HEK293 (cell line): ENCODE data around the gene TPRN.
A peak's percentile ranks its signal among the peaks of the same experiment; 100 is the strongest.

Experiments used
- GFI1B ChIP-seq: fragments of 450-650 bp; formaldehyde crosslinking; IDR thresholded peaks from 2 replicates; pipeline ENCODE4 v1.5.1; 2016; ENCODE audit warnings: missing biosample characterization, missing genetic modification characterization
- KLF1 ChIP-seq: fragments of 450-650 bp; formaldehyde crosslinking; IDR thresholded peaks from 2 replicates; pipeline ENCODE4 v1.5.1; 2016; ENCODE audit warnings: missing biosample characterization, missing genetic modification characterization
- KLF10 ChIP-seq: fragments of 450-650 bp; IDR thresholded peaks from 2 replicates; pipeline ENCODE4 v1.5.1; 2018; ENCODE audit warnings: missing biosample characterization, mild to moderate bottlenecking, missing genetic modification characterization
- KLF7 ChIP-seq: fragments of 450-650 bp; formaldehyde crosslinking; IDR thresholded peaks from 2 replicates; pipeline ENCODE4 v1.5.1; 2016; ENCODE audit warnings: missing biosample characterization, missing genetic modification characterization, borderline replicate concordance
- KLF8 ChIP-seq: fragments of 450-650 bp; formaldehyde crosslinking; IDR thresholded peaks from 2 replicates; pipeline ENCODE4 v1.5.1; 2016; ENCODE audit warnings: missing biosample characterization, missing genetic modification characterization
- MZF1 ChIP-seq: fragments of 450-650 bp; formaldehyde crosslinking; IDR thresholded peaks from 2 replicates; pipeline ENCODE4 v1.5.1; 2017; ENCODE audit warnings: missing biosample characterization, missing genetic modification characterization, borderline replicate concordance
- OSR2 ChIP-seq: fragments of 450-650 bp; formaldehyde crosslinking; IDR thresholded peaks from 2 replicates; pipeline ENCODE4 v1.5.1; 2016; ENCODE audit warnings: missing biosample characterization, missing genetic modification characterization
- OVOL3 ChIP-seq: fragments of 450-650 bp; formaldehyde crosslinking; IDR thresholded peaks from 2 replicates; pipeline ENCODE4 v1.5.1; 2016; ENCODE audit warnings: missing biosample characterization, missing genetic modification characterization
- PRDM10 ChIP-seq: fragments of 450-650 bp; formaldehyde crosslinking; IDR thresholded peaks from 2 replicates; pipeline ENCODE4 v1.5.1; 2016; ENCODE audit warnings: missing biosample characterization, missing genetic modification characterization
- SETDB1 ChIP-seq: IDR thresholded peaks from one replicate; pipeline ENCODE4 v1.6.1; 2017; ENCODE audit warnings: mild to moderate bottlenecking, low read length, moderate library complexity, mixed read lengths; ENCODE audit not compliant: insufficient read length
- SP2 ChIP-seq: fragments of 450-650 bp; formaldehyde crosslinking; IDR thresholded peaks from 2 replicates; pipeline ENCODE4 v1.5.1; 2016; ENCODE audit warnings: missing biosample characterization, missing genetic modification characterization
- SP7 ChIP-seq: fragments of 450-650 bp; formaldehyde crosslinking; IDR thresholded peaks from 2 replicates; pipeline ENCODE4 v1.5.1; 2016; ENCODE audit warnings: missing biosample characterization, missing genetic modification characterization
- ZBTB21 ChIP-seq: fragments of 450-650 bp; formaldehyde crosslinking; IDR thresholded peaks from 2 replicates; pipeline ENCODE4 v1.5.1; 2017; ENCODE audit warnings: missing biosample characterization, missing genetic modification characterization
- ZNF140 ChIP-seq: fragments of 450-650 bp; formaldehyde crosslinking; IDR thresholded peaks from 2 replicates; pipeline ENCODE4 v1.5.1; 2016; ENCODE audit warnings: missing biosample characterization, missing genetic modification characterization
- ZNF155 ChIP-seq: fragments of 450-650 bp; formaldehyde crosslinking; IDR thresholded peaks from 2 replicates; pipeline ENCODE4 v1.5.1; 2016; ENCODE audit warnings: missing biosample characterization, missing genetic modification characterization
- ZNF24 ChIP-seq: fragments of 450-650 bp; formaldehyde crosslinking; IDR thresholded peaks from 2 replicates; pipeline ENCODE4 v1.5.1; 2016; ENCODE audit warnings: missing biosample characterization, missing genetic modification characterization
- ZNF280D ChIP-seq: fragments of 450-650 bp; formaldehyde crosslinking; IDR thresholded peaks from 2 replicates; pipeline ENCODE4 v1.5.1; 2016; ENCODE audit warnings: missing biosample characterization, missing genetic modification characterization
- ZNF302 ChIP-seq: fragments of 450-650 bp; formaldehyde crosslinking; IDR thresholded peaks from 2 replicates; pipeline ENCODE4 v1.5.1; 2016; ENCODE audit warnings: missing biosample characterization, missing genetic modification characterization, low read depth
- ZNF341 ChIP-seq: fragments of 450-650 bp; formaldehyde crosslinking; IDR thresholded peaks from 2 replicates; pipeline ENCODE4; 2016; ENCODE audit warnings: low read depth, missing biosample characterization, missing genetic modification characterization
- ZNF366 ChIP-seq: fragments of 450-650 bp; formaldehyde crosslinking; conservative IDR thresholded peaks from 2 replicates; pipeline ENCODE4 v1.5.1; 2016; ENCODE audit warnings: missing biosample characterization, missing genetic modification characterization
- ZNF624 ChIP-seq: fragments of 450-650 bp; formaldehyde crosslinking; IDR thresholded peaks from 2 replicates; pipeline ENCODE4 v1.5.1; 2017; ENCODE audit warnings: missing biosample characterization, missing genetic modification characterization
- ZNF645 ChIP-seq: fragments of 450-650 bp; formaldehyde crosslinking; IDR thresholded peaks from 2 replicates; pipeline ENCODE4; 2016; ENCODE audit warnings: missing biosample characterization, missing genetic modification characterization
- ZNF654 ChIP-seq: fragments of 450-650 bp; formaldehyde crosslinking; IDR thresholded peaks from 2 replicates; pipeline ENCODE4 v1.5.1; 2016; ENCODE audit warnings: low read depth, missing biosample characterization, missing genetic modification characterization
- ZNF776 ChIP-seq: fragments of 450-650 bp; formaldehyde crosslinking; IDR thresholded peaks from 2 replicates; pipeline ENCODE4 v1.5.0; 2017; ENCODE audit warnings: missing biosample characterization, missing genetic modification characterization, borderline replicate concordance
- ZSCAN16 ChIP-seq: fragments of 450-650 bp; formaldehyde crosslinking; IDR thresholded peaks from 2 replicates; pipeline ENCODE4 v1.5.1; 2016; ENCODE audit warnings: missing biosample characterization, missing genetic modification characterization
- TF ChIP-seq, protein P1 (sequence below): fragments of 450-650 bp; formaldehyde crosslinking; IDR thresholded peaks from 2 replicates; pipeline ENCODE4 v1.5.1; 2016; ENCODE audit warnings: missing biosample characterization, missing genetic modification characterization
- TF ChIP-seq, protein P2 (sequence below): fragments of 450-650 bp; formaldehyde crosslinking; IDR thresholded peaks from 2 replicates; pipeline ENCODE4 v1.5.1; 2016; ENCODE audit warnings: missing biosample characterization, missing genetic modification characterization

The TPRN gene

GRCh38 chr9:137217276-137218211 is 17.0 kb upstream of the TPRN start (continued):
- TF ChIP-seq ZSCAN16 (tag by site-specific recombination) (no peak), ZNF24 (tag by site-specific recombination) (no peak), MZF1 (tag by site-specific recombination) (no peak), ZNF776 (tag by site-specific recombination) (no peak), PRDM10 (tag by site-specific recombination) (peak; percentile 61; the same call in 1 of the 2 replicates), SETDB1 (no peak), ZNF645 (tag by site-specific recombination) (no peak), KLF7 (tag by site-specific recombination) (no peak), KLF1 (peak; percentile 89), ZNF366 (tag by site-specific recombination) (no peak), ZBTB21 (tag by site-specific recombination) (no peak), SP7 (tag by site-specific recombination) (peak; percentile 23; the same call in 1 of the 2 replicates), ZNF341 (tag by site-specific recombination) (peak; percentile 25; the same call in 1 of the 2 replicates), SP2 (tag by site-specific recombination) (peak; percentile 79), KLF10 (peak; percentile 45; the same call in 1 of the 2 replicates), GFI1B (tag by site-specific recombination) (no peak), ZNF280D (no peak), OVOL3 (tag by site-specific recombination) (no peak), ZNF302 (tag by site-specific recombination) (no peak), ZNF140 (tag by site-specific recombination) (no peak), KLF8 (peak; percentile 61; the same call in 1 of the 2 replicates), ZNF654 (tag by site-specific recombination) (no peak), ZNF624 (tag by site-specific recombination) (no peak), OSR2 (tag by site-specific recombination) (no peak), ZNF155 (tag by site-specific recombination) (no peak)
- TF ChIP-seq, protein P1, sequence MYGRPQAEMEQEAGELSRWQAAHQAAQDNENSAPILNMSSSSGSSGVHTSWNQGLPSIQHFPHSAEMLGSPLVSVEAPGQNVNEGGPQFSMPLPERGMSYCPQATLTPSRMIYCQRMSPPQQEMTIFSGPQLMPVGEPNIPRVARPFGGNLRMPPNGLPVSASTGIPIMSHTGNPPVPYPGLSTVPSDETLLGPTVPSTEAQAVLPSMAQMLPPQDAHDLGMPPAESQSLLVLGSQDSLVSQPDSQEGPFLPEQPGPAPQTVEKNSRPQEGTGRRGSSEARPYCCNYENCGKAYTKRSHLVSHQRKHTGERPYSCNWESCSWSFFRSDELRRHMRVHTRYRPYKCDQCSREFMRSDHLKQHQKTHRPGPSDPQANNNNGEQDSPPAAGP (tag by site-specific recombination): no peak
- TF ChIP-seq, protein P2, sequence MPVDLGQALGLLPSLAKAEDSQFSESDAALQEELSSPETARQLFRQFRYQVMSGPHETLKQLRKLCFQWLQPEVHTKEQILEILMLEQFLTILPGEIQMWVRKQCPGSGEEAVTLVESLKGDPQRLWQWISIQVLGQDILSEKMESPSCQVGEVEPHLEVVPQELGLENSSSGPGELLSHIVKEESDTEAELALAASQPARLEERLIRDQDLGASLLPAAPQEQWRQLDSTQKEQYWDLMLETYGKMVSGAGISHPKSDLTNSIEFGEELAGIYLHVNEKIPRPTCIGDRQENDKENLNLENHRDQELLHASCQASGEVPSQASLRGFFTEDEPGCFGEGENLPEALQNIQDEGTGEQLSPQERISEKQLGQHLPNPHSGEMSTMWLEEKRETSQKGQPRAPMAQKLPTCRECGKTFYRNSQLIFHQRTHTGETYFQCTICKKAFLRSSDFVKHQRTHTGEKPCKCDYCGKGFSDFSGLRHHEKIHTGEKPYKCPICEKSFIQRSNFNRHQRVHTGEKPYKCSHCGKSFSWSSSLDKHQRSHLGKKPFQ (tag by site-specific recombination): peak; percentile 94
